Left ventricle myocardium inferior (tissue), 1 donor: ENCODE results near the gene ANGPT4. TPM values are rescaled to one million over a fixed set of nuclear protein-coding genes. Genes with fewer than 3 reads are reported as not detected.

ENCODE experiments used
- DNase-seq: peaks from one replicate; pipeline ENCODE4 v3.0.0-alpha.2; 2020
- H3K27ac ChIP-seq: fragments of 200-600 bp; replicated peaks from 2 replicates; pipeline ENCODE4 v1.8.0; 2021
- H3K27me3 ChIP-seq: fragments of 200-600 bp; 2 replicates; pipeline ENCODE4 v1.8.0; 2021; ENCODE audit warnings: low read depth
- H3K36me3 ChIP-seq: fragments of 200-600 bp; 2 replicates; pipeline ENCODE4 v1.8.0; 2021
- H3K4me1 ChIP-seq: fragments of 200-600 bp; 2 replicates; pipeline ENCODE4 v1.8.0; 2021
- H3K4me3 ChIP-seq: fragments of 200-600 bp; 2 replicates; pipeline ENCODE4 v1.8.0; 2021; ENCODE audit warnings: mild to moderate bottlenecking, moderate library complexity
- H3K9me3 ChIP-seq: fragments of 200-600 bp; replicated peaks from 2 replicates; pipeline ENCODE4 v1.8.0; 2021
- intact Hi-C: fragments of 100-400 bp; cut with micrococcal nuclease; formaldehyde crosslinking; loops from one replicate; pipeline ENCODE4 v1.11.0; 2022
- total RNA-seq: library from RNA; stranded (reverse); fragmentation: NEBNext Ultra II Directional; extraction: Animal tissue kit (Norgen Biotek cat#: 25700); gene quantifications from one replicate; pipeline ENCODE4 v1.2.1, GENCODE V29; 2021
- TF ChIP-seq, protein P1 (sequence below): fragments of 200-600 bp; IDR thresholded peaks from 2 replicates; pipeline ENCODE4 v1.8.0; 2021; ENCODE audit warnings: antibody characterized with exemption, mild to moderate bottlenecking, borderline replicate concordance
- donor health status: DM: no; HTN: yes; CAD: no; lungs with severe emphysema.

ANGPT4 gene
- total RNA-seq, 1 donor from 2014 or later, result 0.05 TPM

DNA sequence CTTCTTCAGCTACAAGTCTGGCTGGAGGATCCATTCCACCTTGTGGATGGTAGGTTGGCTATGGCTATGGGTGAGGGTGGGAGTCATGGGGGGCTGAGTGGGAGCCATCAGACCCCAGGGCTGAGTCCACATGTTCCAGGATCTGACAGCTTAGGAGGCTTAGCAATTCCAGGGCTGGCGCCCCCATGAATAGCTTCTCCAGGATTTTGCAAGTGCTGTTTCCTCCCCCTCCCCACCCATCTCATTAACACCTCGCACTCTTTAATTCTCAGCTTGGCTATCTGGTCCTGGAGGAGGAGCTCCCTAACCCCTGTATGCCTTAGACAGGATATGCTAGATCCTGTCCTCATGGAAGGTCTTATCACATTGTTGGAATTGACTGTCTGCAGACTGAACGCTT, 39.0 kb upstream of the ANGPT4 start:
- Histone ChIP-seq H3K36me3 (no peaks in the 10 kb centered on the region), H3K4me3 (no peak overlapping the region), H3K27me3 (peaks cover 90% of the 10 kb centered on the region), H3K4me1 (no peaks in the 10 kb centered on the region), H3K27ac (no peak overlapping the region), H3K9me3 (no peaks in the 10 kb centered on the region)
- intact Hi-C loops, result loop anchor here (5.0 kb wide), 1 partner anchor 138 kb away; no protein-coding TSS in a partner anchor
- no peak for DNase-seq
- TF ChIP-seq, protein P1, sequence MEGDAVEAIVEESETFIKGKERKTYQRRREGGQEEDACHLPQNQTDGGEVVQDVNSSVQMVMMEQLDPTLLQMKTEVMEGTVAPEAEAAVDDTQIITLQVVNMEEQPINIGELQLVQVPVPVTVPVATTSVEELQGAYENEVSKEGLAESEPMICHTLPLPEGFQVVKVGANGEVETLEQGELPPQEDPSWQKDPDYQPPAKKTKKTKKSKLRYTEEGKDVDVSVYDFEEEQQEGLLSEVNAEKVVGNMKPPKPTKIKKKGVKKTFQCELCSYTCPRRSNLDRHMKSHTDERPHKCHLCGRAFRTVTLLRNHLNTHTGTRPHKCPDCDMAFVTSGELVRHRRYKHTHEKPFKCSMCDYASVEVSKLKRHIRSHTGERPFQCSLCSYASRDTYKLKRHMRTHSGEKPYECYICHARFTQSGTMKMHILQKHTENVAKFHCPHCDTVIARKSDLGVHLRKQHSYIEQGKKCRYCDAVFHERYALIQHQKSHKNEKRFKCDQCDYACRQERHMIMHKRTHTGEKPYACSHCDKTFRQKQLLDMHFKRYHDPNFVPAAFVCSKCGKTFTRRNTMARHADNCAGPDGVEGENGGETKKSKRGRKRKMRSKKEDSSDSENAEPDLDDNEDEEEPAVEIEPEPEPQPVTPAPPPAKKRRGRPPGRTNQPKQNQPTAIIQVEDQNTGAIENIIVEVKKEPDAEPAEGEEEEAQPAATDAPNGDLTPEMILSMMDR, result no peak

DNA sequence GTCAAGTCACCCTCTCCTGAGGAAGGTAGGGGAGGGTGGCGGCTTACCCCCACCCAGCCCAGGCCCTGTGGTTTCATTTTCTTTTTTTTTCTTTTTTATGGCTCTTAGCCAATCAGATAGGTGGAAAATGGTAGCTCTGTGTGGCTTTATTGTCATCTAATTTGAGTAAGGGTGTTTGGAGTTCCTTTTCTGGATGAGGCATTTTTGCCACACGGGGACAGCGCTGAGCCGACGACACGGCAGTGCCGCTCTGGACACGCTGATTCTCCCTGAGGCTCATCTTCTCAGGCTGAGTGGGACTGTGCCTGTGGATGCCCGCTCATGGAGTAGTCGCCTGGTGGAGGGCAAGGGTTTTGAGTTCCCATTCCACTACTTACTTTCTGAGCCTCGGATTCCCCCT, 37.6 kb upstream of the ANGPT4 start:
- peaks cover 90% of the 10 kb centered on the region for H3K27me3 ChIP-seq
- no peaks in the 10 kb centered on the region for H3K4me1 ChIP-seq
- H3K36me3 ChIP-seq, result no peaks in the 10 kb centered on the region
- TF ChIP-seq, protein P1, result no peak
- DNase-seq, result no peak
- H3K27ac ChIP-seq, result no peak overlapping the region
- H3K9me3 ChIP-seq, result no peaks in the 10 kb centered on the region
- intact Hi-C loops, result no loop called here
- H3K4me3 ChIP-seq, result no peak overlapping the region

DNA sequence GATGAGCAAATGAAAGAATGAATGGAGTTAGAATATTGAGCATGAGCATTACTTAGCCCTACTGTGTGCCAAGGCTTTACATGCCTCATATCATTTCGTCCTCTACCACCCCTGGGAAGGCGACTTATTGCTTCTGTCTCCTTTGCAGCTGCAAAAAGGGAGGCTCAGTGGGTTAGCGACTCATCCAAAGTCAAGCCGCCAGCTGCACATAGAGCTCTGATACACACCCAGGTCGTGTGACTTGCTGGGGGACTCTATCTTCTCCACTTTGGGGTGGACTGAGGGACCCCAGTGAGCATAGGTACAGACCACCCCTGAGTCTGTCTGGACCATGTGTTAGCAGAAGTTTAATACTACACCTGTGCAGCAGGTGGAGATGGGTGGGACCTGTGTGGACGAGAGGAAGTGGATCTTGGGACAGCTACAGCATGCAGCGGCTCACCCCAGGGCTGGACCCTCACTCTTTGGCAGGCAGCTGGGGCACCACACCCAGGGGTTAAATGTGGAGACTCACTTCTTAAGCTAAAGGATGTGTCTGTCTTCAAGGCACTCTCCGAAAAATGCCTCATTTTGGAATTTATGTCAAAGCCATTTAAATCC, 36.2 kb upstream of the ANGPT4 start:
- Histone ChIP-seq H3K9me3 (no peaks in the 10 kb centered on the region), H3K4me3 (no peak overlapping the region), H3K27me3 (peaks cover 90% of the 10 kb centered on the region), H3K27ac (no peak overlapping the region), H3K4me1 (no peaks in the 10 kb centered on the region), H3K36me3 (no peaks in the 10 kb centered on the region)
- TF ChIP-seq, protein P1, result no peak
- DNase-seq, result no peak
- intact Hi-C loops, result no loop called here

DNA sequence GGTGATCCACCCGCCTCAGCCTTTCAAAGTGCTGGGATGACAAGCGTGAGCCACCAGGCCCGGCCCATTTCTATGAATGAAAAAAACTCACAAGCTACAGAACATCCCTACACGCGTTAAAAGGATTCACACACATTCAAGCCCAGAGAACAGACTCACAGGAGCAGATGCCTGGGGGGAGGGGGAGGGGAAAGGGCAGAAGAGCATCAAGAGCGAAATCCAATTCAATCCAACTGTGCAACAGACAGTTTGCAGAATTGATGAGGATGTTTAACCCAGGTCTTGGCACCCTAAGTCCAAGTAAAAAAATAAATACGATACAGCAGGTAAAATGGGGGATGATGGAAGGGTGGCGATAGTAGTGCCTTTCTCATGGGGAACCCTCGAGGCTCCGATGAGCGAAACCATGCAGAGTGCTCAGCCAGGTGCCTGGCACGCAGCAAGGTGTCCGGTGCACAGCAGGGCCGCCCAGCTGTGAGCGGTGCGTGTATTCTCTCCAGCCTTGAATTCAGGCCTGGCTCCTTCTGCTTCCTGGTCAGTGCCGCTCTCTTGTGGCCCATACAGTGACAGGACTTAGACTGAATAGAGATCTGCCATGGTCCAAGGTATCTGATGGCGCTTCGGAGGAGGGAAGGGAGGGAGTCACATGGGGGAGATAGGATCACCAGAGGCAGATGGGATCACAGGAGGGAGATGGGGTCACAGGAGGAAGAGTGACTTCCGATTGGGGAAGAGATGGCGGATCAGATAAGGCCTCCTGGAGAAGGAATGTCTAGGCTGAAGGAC, 35.4 kb upstream of the ANGPT4 start:
- H3K9me3 ChIP-seq, result no peaks in the 10 kb centered on the region
- no peak for DNase-seq
- TF ChIP-seq, protein P1, result no peak
- peaks cover 90% of the 10 kb centered on the region for H3K27me3 ChIP-seq
- intact Hi-C loops, result no loop called here
- H3K27ac ChIP-seq, result no peak overlapping the region
- no peak overlapping the region for H3K4me3 ChIP-seq
- no peaks in the 10 kb centered on the region for H3K4me1 ChIP-seq
- no peaks in the 10 kb centered on the region for H3K36me3 ChIP-seq

DNA sequence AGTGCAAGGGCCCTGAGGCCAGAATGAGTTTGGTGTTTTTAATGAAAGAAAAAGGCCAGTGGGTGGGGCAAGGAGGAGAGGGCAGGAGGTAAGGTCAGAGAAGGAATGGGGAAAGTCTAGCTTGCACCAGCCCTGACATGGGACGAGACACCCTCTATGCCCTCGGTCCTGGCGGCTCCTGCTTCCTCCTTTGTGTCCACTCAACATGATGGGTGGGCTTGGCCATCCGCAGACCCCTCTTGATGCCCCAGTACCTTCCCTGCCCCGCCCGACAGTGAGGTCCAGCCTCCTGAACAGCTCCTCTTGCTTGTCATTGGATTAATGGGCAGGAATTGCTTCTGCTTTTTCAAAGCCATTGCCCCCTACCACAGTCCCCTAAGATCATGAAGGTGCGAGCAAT, 33.6 kb upstream of the ANGPT4 start:
- no peaks in the 10 kb centered on the region for H3K9me3 ChIP-seq
- no peak overlapping the region for H3K4me3 ChIP-seq
- TF ChIP-seq, protein P1, result no peak
- H3K36me3 ChIP-seq, result no peaks in the 10 kb centered on the region
- intact Hi-C loops, result no loop called here
- H3K27me3 ChIP-seq, result peaks cover 90% of the 10 kb centered on the region
- DNase-seq, result no peak
- H3K4me1 ChIP-seq, result no peaks in the 10 kb centered on the region
- H3K27ac ChIP-seq, result no peak overlapping the region
